Measurements from ENCODE around the gene ARMC7.

ARMC7 gene

DNA sequence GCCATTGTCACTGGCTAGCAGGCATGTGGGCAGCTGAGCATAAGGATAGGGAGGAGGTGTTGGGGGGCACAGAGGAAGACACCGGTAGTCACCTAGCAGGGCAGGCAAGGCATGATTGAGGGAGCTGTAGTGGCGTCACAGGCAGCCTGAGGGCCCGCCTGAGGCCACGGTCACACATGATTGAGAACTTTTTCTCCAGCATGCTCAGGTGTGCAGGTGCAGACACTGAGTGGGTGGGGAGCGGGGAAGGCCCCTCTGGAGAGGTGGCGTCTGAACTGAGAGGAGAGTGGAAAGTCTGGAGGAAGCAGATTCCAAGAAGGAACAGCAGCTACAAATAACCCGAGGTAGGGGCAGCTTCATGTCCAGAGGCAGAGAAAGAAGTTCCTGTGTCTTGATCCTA lies 10.9 kb upstream of the ARMC7 start:
- H3K4me2 ChIP-seq (ENCODE audit: low read length), result no peak overlapping the region
- WGBS (ENCODE audit: extremely low coverage, insufficient coverage, insufficient read length), result no CpG with 5 or more reads among the region's 7 CpGs

GRCh38 chr17:75099881-75100595 lies 9.7 kb upstream of the ARMC7 start:
- H2BK12ac ChIP-seq (ENCODE audit: low read length), result no peak overlapping the region
- no peak overlapping the region for H3K18ac ChIP-seq (ENCODE audit: low read length)
- H3K4ac ChIP-seq (ENCODE audit: low read depth, low read length), result no peak overlapping the region
- H3K79me1 ChIP-seq (ENCODE audit: low read length), result peaks cover 3% of the 10 kb centered on the region
- H3K4me2 ChIP-seq (ENCODE audit: low read length), result no peak overlapping the region
- peaks cover 5% of the 10 kb centered on the region for H3K9me3 ChIP-seq (ENCODE audit: insufficient read depth, low read depth, low read length)
- H3K79me2 ChIP-seq (ENCODE audit: control insufficient read depth, insufficient read depth, low read length, poor library complexity), result no peaks in the 10 kb centered on the region
- no peak overlapping the region for H2BK5ac ChIP-seq (ENCODE audit: low read depth, low read length, poor library complexity)
- H3K14ac ChIP-seq (ENCODE audit: low read length), result no peak overlapping the region
- no CpG with 5 or more reads among the region's 31 CpGs for WGBS (ENCODE audit: extremely low coverage, insufficient coverage, insufficient read length)
- H3K9ac ChIP-seq (ENCODE audit: low read length), result no peak overlapping the region
- peaks cover 2 to 3% of the 10 kb centered on the region in 2 experiments for H3K4me1 ChIP-seq (ENCODE audit: control insufficient read depth in 1 of 2, insufficient read depth in 2 of 2, low read length in 2 of 2)
- H3K27ac ChIP-seq (ENCODE audit: low read depth, low read length), result no peak overlapping the region
- no peak overlapping the region for H4K8ac ChIP-seq (ENCODE audit: low read depth, low read length)
- H4K12ac ChIP-seq (ENCODE audit: low read depth, low read length), result no peak overlapping the region
- no peak overlapping the region for H2AK5ac ChIP-seq (ENCODE audit: low read length)
- no peak for DNase-seq
- no peaks in the 10 kb centered on the region for H3K27me3 ChIP-seq (ENCODE audit: insufficient read depth, low read length)
- H3K4me3 ChIP-seq (ENCODE audit: low read depth, low read length), result no peak overlapping the region
- H3K23ac ChIP-seq (ENCODE audit: low read length), result no peak overlapping the region
- no peak overlapping the region for H2AFZ ChIP-seq (ENCODE audit: insufficient read depth, low read length, poor library complexity)
- peaks cover 30 to 32% of the 10 kb centered on the region in 2 experiments for H3K36me3 ChIP-seq (ENCODE audit: control insufficient read depth in 1 of 2, insufficient read depth in 2 of 2, low read length in 2 of 2)
- no peak overlapping the region for H2BK120ac ChIP-seq (ENCODE audit: insufficient read depth, low read length, poor library complexity)
- H4K91ac ChIP-seq (ENCODE audit: low read depth, low read length), result no peak overlapping the region

More for the DNA sequence above, 10.9 kb upstream of the ARMC7 start:
- H3K9ac ChIP-seq (ENCODE audit: low read length), result no peak overlapping the region
- H2AFZ ChIP-seq (ENCODE audit: insufficient read depth, low read length, poor library complexity), result no peak overlapping the region
- H3K4me3 ChIP-seq (ENCODE audit: low read depth, low read length), result peak overlapping the region; percentile 47
- H3K4ac ChIP-seq (ENCODE audit: low read depth, low read length), result no peak overlapping the region
- no peak overlapping the region for H2BK5ac ChIP-seq (ENCODE audit: low read depth, low read length, poor library complexity)
- no peak overlapping the region for H4K91ac ChIP-seq (ENCODE audit: low read depth, low read length)
- H4K8ac ChIP-seq (ENCODE audit: low read depth, low read length), result no peak overlapping the region
- H3K79me2 ChIP-seq (ENCODE audit: control insufficient read depth, insufficient read depth, low read length, poor library complexity), result no peaks in the 10 kb centered on the region
- H3K9me3 ChIP-seq (ENCODE audit: insufficient read depth, low read depth, low read length), result peaks cover 5% of the 10 kb centered on the region
- H3K27me3 ChIP-seq (ENCODE audit: insufficient read depth, low read length), result no peaks in the 10 kb centered on the region
- H2BK120ac ChIP-seq (ENCODE audit: insufficient read depth, low read length, poor library complexity), result no peak overlapping the region
- peaks cover 23 to 24% of the 10 kb centered on the region in 2 experiments for H3K36me3 ChIP-seq (ENCODE audit: control insufficient read depth in 1 of 2, insufficient read depth in 2 of 2, low read length in 2 of 2)
- H3K79me1 ChIP-seq (ENCODE audit: low read length), result peaks cover 9% of the 10 kb centered on the region
- peaks cover 9 to 10% of the 10 kb centered on the region in 2 experiments for H3K4me1 ChIP-seq (ENCODE audit: control insufficient read depth in 1 of 2, insufficient read depth in 2 of 2, low read length in 2 of 2)
- H3K18ac ChIP-seq (ENCODE audit: low read length), result no peak overlapping the region
- no peak overlapping the region for H3K14ac ChIP-seq (ENCODE audit: low read length)
- H2AK5ac ChIP-seq (ENCODE audit: low read length), result no peak overlapping the region
- no peak overlapping the region for H3K27ac ChIP-seq (ENCODE audit: low read depth, low read length)
- H2BK12ac ChIP-seq (ENCODE audit: low read length), result no peak overlapping the region
- no peak overlapping the region for H3K23ac ChIP-seq (ENCODE audit: low read length)
- H4K12ac ChIP-seq (ENCODE audit: low read depth, low read length), result no peak overlapping the region
- DNase-seq, result no peak

- H2BK120ac ChIP-seq (ENCODE audit: insufficient read depth, low read length, poor library complexity), result no peak overlapping the region
- H3K9ac ChIP-seq (ENCODE audit: low read length), result no peak overlapping the region
- no peak overlapping the region for H2AK5ac ChIP-seq (ENCODE audit: low read length)
- no CpG with 5 or more reads among the region's 12 CpGs for WGBS (ENCODE audit: extremely low coverage, insufficient coverage, insufficient read length)
- H4K12ac ChIP-seq (ENCODE audit: low read depth, low read length), result no peak overlapping the region
- DNase-seq, result no peak
- no peak overlapping the region for H2BK5ac ChIP-seq (ENCODE audit: low read depth, low read length, poor library complexity)
- no peaks in the 10 kb centered on the region for H3K4me1 ChIP-seq (ENCODE audit: control insufficient read depth in 1 of 2, insufficient read depth in 2 of 2, low read length in 2 of 2)
- no peak overlapping the region for H4K91ac ChIP-seq (ENCODE audit: low read depth, low read length)
- no peak overlapping the region for H3K14ac ChIP-seq (ENCODE audit: low read length)
- no peaks in the 10 kb centered on the region for H3K27me3 ChIP-seq (ENCODE audit: insufficient read depth, low read length)
- no peaks in the 10 kb centered on the region for H3K79me2 ChIP-seq (ENCODE audit: control insufficient read depth, insufficient read depth, low read length, poor library complexity)
- H3K23ac ChIP-seq (ENCODE audit: low read length), result no peak overlapping the region
- no peak overlapping the region for H3K4me3 ChIP-seq (ENCODE audit: low read depth, low read length)
- no peak overlapping the region for H3K18ac ChIP-seq (ENCODE audit: low read length)
- no peak overlapping the region for H2BK12ac ChIP-seq (ENCODE audit: low read length)
- peaks cover 5% of the 10 kb centered on the region for H3K9me3 ChIP-seq (ENCODE audit: insufficient read depth, low read depth, low read length)
- H3K4me2 ChIP-seq (ENCODE audit: low read length), result no peak overlapping the region
- H2AFZ ChIP-seq (ENCODE audit: insufficient read depth, low read length, poor library complexity), result no peak overlapping the region
- H3K79me1 ChIP-seq (ENCODE audit: low read length), result no peaks in the 10 kb centered on the region
- no peak overlapping the region for H3K4ac ChIP-seq (ENCODE audit: low read depth, low read length)
- peaks cover 35 to 39% of the 10 kb centered on the region in 2 experiments for H3K36me3 ChIP-seq (ENCODE audit: control insufficient read depth in 1 of 2, insufficient read depth in 2 of 2, low read length in 2 of 2)
- H3K27ac ChIP-seq (ENCODE audit: low read depth, low read length), result no peak overlapping the region
- H4K8ac ChIP-seq (ENCODE audit: low read depth, low read length), result no peak overlapping the region
Measured at GRCh38 chr17:75102385-75102821, 7.4 kb upstream of the ARMC7 start.

- Histone ChIP-seq H2BK5ac (ENCODE audit: low read depth, low read length, poor library complexity) (no peak overlapping the region), H3K4me2 (ENCODE audit: low read length) (no peak overlapping the region), H3K23ac (ENCODE audit: low read length) (no peak overlapping the region), H4K8ac (ENCODE audit: low read depth, low read length) (no peak overlapping the region), H3K9me3 (ENCODE audit: insufficient read depth, low read depth, low read length) (peaks cover 3% of the 10 kb centered on the region), H3K79me2 (ENCODE audit: control insufficient read depth, insufficient read depth, low read length, poor library complexity) (no peaks in the 10 kb centered on the region), H2BK12ac (ENCODE audit: low read length) (no peak overlapping the region), H3K27me3 (ENCODE audit: insufficient read depth, low read length) (no peaks in the 10 kb centered on the region), H3K14ac (ENCODE audit: low read length) (no peak overlapping the region), H3K4ac (ENCODE audit: low read depth, low read length) (no peak overlapping the region), H2BK120ac (ENCODE audit: insufficient read depth, low read length, poor library complexity) (no peak overlapping the region), H3K79me1 (ENCODE audit: low read length) (no peaks in the 10 kb centered on the region), H3K18ac (ENCODE audit: low read length) (no peak overlapping the region), H3K4me3 (ENCODE audit: low read depth, low read length) (no peak overlapping the region), H3K36me3 (ENCODE audit: control insufficient read depth in 1 of 2, insufficient read depth in 2 of 2, low read length in 2 of 2) (peaks cover 30% of the 10 kb centered on the region in 2 experiments), H3K9ac (ENCODE audit: low read length) (no peak overlapping the region), H4K12ac (ENCODE audit: low read depth, low read length) (no peak overlapping the region), H4K91ac (ENCODE audit: low read depth, low read length) (no peak overlapping the region), H3K4me1 (ENCODE audit: control insufficient read depth in 1 of 2, insufficient read depth in 2 of 2, low read length in 2 of 2) (peaks cover under 1% of the 10 kb centered on the region in 2 experiments), H2AFZ (ENCODE audit: insufficient read depth, low read length, poor library complexity) (no peak overlapping the region), H3K27ac (ENCODE audit: low read depth, low read length) (no peak overlapping the region), H2AK5ac (ENCODE audit: low read length) (no peak overlapping the region)
- no CpG with 5 or more reads among the region's 14 CpGs for WGBS (ENCODE audit: extremely low coverage, insufficient coverage, insufficient read length)
- DNase-seq, result no peak
Measured at GRCh38 chr17:75103601-75104554, 5.9 kb upstream of the ARMC7 start.

All from trophoblast cell (in vitro differentiated cells and primary cell).